HepG2 (cell line): ENCODE data around the gene NAPB. TPM values are rescaled to one million over a fixed set of nuclear protein-coding genes. Genes with fewer than 3 reads are reported as not detected.

ENCODE experiments used
- CREBL2 ChIP-seq: sonication (generic); formaldehyde crosslinking; IDR thresholded peaks from 2 replicates; pipeline ENCODE4 v1.8.1; 2023; ENCODE audit warnings: missing genetic modification reagents, mild to moderate bottlenecking, borderline replicate concordance
- ETS1 ChIP-seq: sonication (generic); formaldehyde crosslinking; IDR thresholded peaks from 2 replicates; pipeline ENCODE4 v1.4.0; 2020; ENCODE audit warnings: missing genetic modification reagents
- GABPA ChIP-seq, 2 experiments: IDR thresholded peaks; 2 replicates each; pipeline ENCODE4 v1.6.1; 2011 to 2016; ENCODE audit warnings: low read depth in 2 of 2, low read length in 1 of 2, missing biosample characterization in 1 of 2, missing genetic modification characterization in 1 of 2
- JUND ChIP-seq: sonication (generic); formaldehyde crosslinking; IDR thresholded peaks from 2 replicates; pipeline ENCODE4 v1.8.0; 2022; ENCODE audit warnings: mild to moderate bottlenecking, missing genetic modification reagents
- NFKB2 ChIP-seq: sonication (generic); formaldehyde crosslinking; IDR thresholded peaks from 2 replicates; pipeline ENCODE4 v1.4.0; 2020; ENCODE audit warnings: missing genetic modification reagents, borderline replicate concordance
- PAXIP1 ChIP-seq: sonication (generic); formaldehyde crosslinking; conservative IDR thresholded peaks from 2 replicates; pipeline ENCODE4 v1.4.0; 2020; ENCODE audit warnings: mild to moderate bottlenecking, missing genetic modification reagents, moderate library complexity
- PITX1 ChIP-seq: sonication (generic); formaldehyde crosslinking; IDR thresholded peaks from 2 replicates; pipeline ENCODE4 v1.5.1; 2020; ENCODE audit warnings: mild to moderate bottlenecking, missing genetic modification reagents
- RCOR2 ChIP-seq: IDR thresholded peaks from 2 replicates; pipeline ENCODE4 v1.6.1; 2016; ENCODE audit warnings: missing biosample characterization, missing genetic modification reagents
- SRSF1 ChIP-seq: fragments of 200-400 bp; formaldehyde crosslinking; optimal IDR thresholded peaks from 2 replicates; pipeline ENCODE3; 2017; ENCODE audit warnings: mild to moderate bottlenecking, low read depth, low read length, moderate library complexity
- TCF7 ChIP-seq: sonication (generic); IDR thresholded peaks from 2 replicates; pipeline ENCODE4 v1.6.1; 2016; ENCODE audit warnings: antibody characterized with exemption, low read depth
- TEF ChIP-seq: sonication (generic); formaldehyde crosslinking; IDR thresholded peaks from 2 replicates; pipeline ENCODE4 v1.5.0; 2020; ENCODE audit warnings: missing genetic modification reagents
- XBP1 ChIP-seq: sonication (generic); formaldehyde crosslinking; IDR thresholded peaks from 2 replicates; pipeline ENCODE4 v1.5.0; 2020; ENCODE audit warnings: missing genetic modification reagents
- YEATS2 ChIP-seq: sonication (generic); formaldehyde crosslinking; IDR thresholded peaks from 2 replicates; pipeline ENCODE4 v1.4.0; 2020; ENCODE audit warnings: missing genetic modification reagents, borderline replicate concordance
- ZEB1 ChIP-seq: IDR thresholded peaks from 2 replicates; pipeline ENCODE4 v1.6.1; 2012; ENCODE audit warnings: mild to moderate bottlenecking, low read depth, inconsistent platforms; ENCODE audit not compliant: insufficient replicate concordance
- ZNF3 ChIP-seq: IDR thresholded peaks from 2 replicates; pipeline ENCODE4 v1.7.0; 2017; ENCODE audit warnings: inconsistent platforms
- ZNF335 ChIP-seq: sonication (generic); formaldehyde crosslinking; IDR thresholded peaks from 2 replicates; pipeline ENCODE4 v1.4.0; 2020; ENCODE audit warnings: missing genetic modification reagents
- ZNF382 ChIP-seq: sonication (generic); formaldehyde crosslinking; IDR thresholded peaks from 2 replicates; pipeline ENCODE4 v1.5.0; 2020; ENCODE audit warnings: missing genetic modification reagents, mild to moderate bottlenecking, borderline replicate concordance
- ZNF589 ChIP-seq: sonication (generic); formaldehyde crosslinking; conservative IDR thresholded peaks from 2 replicates; pipeline ENCODE4 v1.8.0; 2022; ENCODE audit warnings: mild to moderate bottlenecking, moderate library complexity, missing genetic modification reagents
- ZNF597 ChIP-seq: sonication (generic); formaldehyde crosslinking; IDR thresholded peaks from 2 replicates; pipeline ENCODE4 v1.5.0; 2020; ENCODE audit warnings: missing genetic modification reagents
- ZNF644 ChIP-seq: IDR thresholded peaks from 2 replicates; pipeline ENCODE4 v1.6.1; 2016; ENCODE audit warnings: low read depth
- ZNF704 ChIP-seq: sonication (generic); formaldehyde crosslinking; IDR thresholded peaks from 2 replicates; pipeline ENCODE4 v1.8.1; 2023; ENCODE audit warnings: mild to moderate bottlenecking, inconsistent platforms, moderate library complexity, missing genetic modification reagents, borderline replicate concordance
- polyA plus RNA-seq, 8 experiments: library from polyadenylated mRNA; depleted of rRNA in 3 of 8; stranded (reverse) in 7 of 8; unstranded in 1 of 8; fragments of >200 nt; fragmentation: Illumina TruSeq in 4 of 8; extraction: Trizol in 4 of 8; gene quantifications; 2 replicates each; pipeline versions ENCODE4 v1.2.1 to v1.2.3, GENCODE V29; 2011 to 2016; ENCODE audit warnings: low read depth in 4 of 8, missing spikeins in 1 of 8, mixed read lengths in 1 of 8; ENCODE audit not compliant: insufficient read depth in 1 of 8
- total RNA-seq, 5 experiments: library from RNA; depleted of rRNA; stranded (reverse); fragments of >200 nt; fragmentation: Illumina TruSeq; extraction: Trizol; gene quantifications; 2 replicates each; pipeline ENCODE4 v1.2.3, GENCODE V29; 2016; ENCODE audit warnings: low read depth in 1 of 5

NAPB gene
- total and polyA plus RNA-seq, 2 of the 13 experiments (the other 11 are each of a cell fraction or from before 2014, with no cell fraction given) = 15.2 to 16.1 TPM

- TF ChIP-seq RCOR2 (no peak), ZEB1 (peak; percentile 25), PAXIP1 (peak; percentile 32; the same call in 1 of the 2 replicates), PITX1 (CRISPR knock-in tag) (no peak), SRSF1 (no peak), TCF7 (no peak), NFKB2 (CRISPR knock-in tag) (peak; percentile 85; the same call in 1 of the 2 replicates), ZNF704 (CRISPR knock-in tag) (peak; percentile 97), XBP1 (CRISPR knock-in tag) (no peak), ZNF382 (CRISPR knock-in tag) (no peak), ZNF335 (CRISPR knock-in tag) (no peak), JUND (CRISPR knock-in tag) (peak; percentile 34; the same call in 1 of the 2 replicates), GABPA (IDR thresholded peaks at IDR 0.05; ENCODE audit: low read depth, low read length) (no peak), GABPA (CRISPR knock-in tag; IDR thresholded peaks at IDR 0.05; ENCODE audit: low read depth) (peak; percentile 61; the same call in 1 of the 2 replicates), ZNF597 (0 out of 2 replicates have a peak, but pooled peaks have one; percentile 49), CREBL2 (0 out of 2 replicates have a peak, but pooled peaks have one; percentile 52), TEF (no peak), ETS1 (CRISPR knock-in tag) (0 out of 2 replicates have a peak, but pooled peaks have one; percentile 59), ZNF589 (CRISPR knock-in tag) (peak; percentile 97), YEATS2 (no peak; the same call in 1 of the 2 replicates), ZNF644 (no peak), ZNF3 (CRISPR knock-in tag) (no peak)
Observed at GRCh38 chr20:23350904-23351838, 70.1 kb downstream of the NAPB start (continued).
